Transverse colon (tissue), 4 donors: ENCODE data around the gene SLX4. TPM values are rescaled to one million over a fixed set of nuclear protein-coding genes. Genes with fewer than 3 reads are reported as not detected.
"Not testable (repeated sequence)": the region's sequence is repeated elsewhere in the genome, so short reads cannot be mapped to it uniquely, and the experiment has no call there.

Source experiments
- DNase-seq: peaks from one replicate; pipeline ENCODE4 v3.0.0-alpha.2; 2019
- H3K27ac ChIP-seq, 4 donors: fragments of 200-600 bp; sonication (generic); 2 replicates each; pipeline ENCODE4 v1.5.1; 2016 to 2018; ENCODE audit warnings: inconsistent platforms in 4 of 4
- H3K27me3 ChIP-seq: fragments of 200-600 bp; sonication (generic); 2 replicates; pipeline ENCODE4 v1.5.1; 2017; ENCODE audit warnings: inconsistent platforms
- H3K36me3 ChIP-seq, 4 donors: fragments of 200-600 bp; sonication (generic); 2 replicates each; pipeline ENCODE4 v1.5.1; 2017 to 2019; ENCODE audit warnings: inconsistent platforms in 4 of 4
- H3K4me1 ChIP-seq, 4 donors: fragments of 200-600 bp; sonication (generic); 2 replicates each; pipeline ENCODE4 v1.5.1; 2017 to 2020; ENCODE audit warnings: inconsistent platforms in 4 of 4
- H3K4me3 ChIP-seq, 4 donors: fragments of 200-600 bp; sonication (generic); 1 replicate in 1 of 4; 2 replicates in 3 of 4; pipeline versions ENCODE4 v1.5.1 to v1.6.1; 2017 to 2019; ENCODE audit warnings: inconsistent platforms in 4 of 4
- H3K9me3 ChIP-seq, 2 donors: fragments of 200-600 bp; sonication (generic); 2 replicates each; pipeline ENCODE4 v1.5.1; 2017 to 2019; ENCODE audit warnings: inconsistent platforms in 2 of 2
- CTCF ChIP-seq, 5 experiments: fragments of 200-600 bp in 3 of 5; fragments of 450-650 bp in 2 of 5; sonication (generic) in 3 of 5; IDR thresholded peaks; 1 replicate in 2 of 5; 2 replicates in 3 of 5; pipeline ENCODE4 v1.5.1; 2016 to 2017; ENCODE audit warnings: antibody characterized with exemption in 5 of 5, inconsistent platforms in 3 of 5, mild to moderate bottlenecking in 2 of 5, moderate library complexity in 1 of 5
- EP300 ChIP-seq: sonication (generic); formaldehyde crosslinking; IDR thresholded peaks from one replicate; pipeline ENCODE4 v1.6.1; 2017; ENCODE audit warnings: antibody characterized with exemption, low read depth
- POLR2A ChIP-seq: fragments of 450-650 bp; IDR thresholded peaks from one replicate; pipeline ENCODE4 v1.6.1; 2016; ENCODE audit warnings: antibody characterized with exemption, mild to moderate bottlenecking, moderate library complexity
- POLR2AphosphoS5 ChIP-seq, 3 donors: sonication (generic); formaldehyde crosslinking; IDR thresholded peaks; one replicate each; pipeline ENCODE4 v1.6.1; 2016; ENCODE audit warnings: antibody characterized with exemption in 3 of 3
- WGBS, 2 donors: methylation state at CpG; one replicate each; pipeline ENCODE4 v1.1.5; 2018; ENCODE audit warnings: low coverage in 1 of 2; 5-methylcytosine and 5-hydroxymethylcytosine counted together
- in situ Hi-C, 4 donors: fragments of 200-750 bp; cut with MboI; loops; one replicate each; pipeline versions ENCODE4 v1.15.0 to v1.15.1; 2017; ENCODE audit warnings: low sequenced_read_pairs in 3 of 4, low pct_ligation_motif_present in 1 of 4, low pct_unique_long_range_greater_than_20kb in 1 of 4
- intact Hi-C: fragments of 100-400 bp; cut with DNase I; formaldehyde crosslinking; loops from one replicate; pipeline ENCODE4 v1.15.1; 2023; ENCODE audit warnings: low total_unique reads
- total RNA-seq, 4 donors: library from RNA; depleted of rRNA; stranded (reverse); fragments of >200 nt; gene quantifications; one replicate each; pipeline ENCODE4 v1.1.0, GENCODE V29; 2016

SLX4 gene
- total RNA-seq, result 10 to 100 TPM in 1 of 4 donors, 1 to 10 TPM in 3; 3.0 to 11.5 (median 4.9) TPM

GRCh38 chr16:3611146-3611975, at the start of gene SLX4:
Gene SLX4 (minus strand): TSS chr16:3611606. CDS start chr16:3608964, 2,642 bp downstream.
- WGBS, 2 donors, result 1% methylated on average over 77 of the region's 86 CpGs; no CpG with 5 or more reads in 1 of the 2 donors
- TF ChIP-seq POLR2A, result peak; percentile 49
- no peak for TF ChIP-seq EP300
- TF ChIP-seq POLR2AphosphoS5 (IDR thresholded peaks at IDR 0.05), result peak; percentile 66 to 86 (median 68)
- in situ Hi-C loops, result no loop called here
- Histone ChIP-seq H3K4me1 (peaks cover 6 to 23% (median 18%) of the 10 kb centered on the region in 4 donors), H3K9me3 (no peaks in the 10 kb centered on the region), H3K36me3 (no peaks in the 10 kb centered on the region), H3K4me3 (peak within 1 kb of the TSS; percentile 86 to 99 (median 91)), H3K27ac (peak within 1 kb of the TSS; percentile 84 to 93 (median 88)), H3K27me3 (no peaks in the 10 kb centered on the region)
- peak; percentile 93 for DNase-seq
- intact Hi-C loops, result no loop called here

- 49 to 79% methylated on average over 3 of the region's 3 CpGs for WGBS, 2 donors
- TF ChIP-seq EP300 (no peak), POLR2A (no peak), CTCF (IDR thresholded peaks at IDR 0.05) (no peak), POLR2AphosphoS5 (IDR thresholded peaks at IDR 0.05) (no peak)
- intact Hi-C loops (no loop called here), in situ Hi-C loops (no loop called here)
- no peak overlapping the region for H3K27ac ChIP-seq
- peaks cover 0 to 34% (median 3%) of the 10 kb centered on the region in 4 donors for H3K36me3 ChIP-seq
- H3K27me3 ChIP-seq, result no peaks in the 10 kb centered on the region
- peaks cover 0 to 9% (median 4%) of the 10 kb centered on the region in 4 donors for H3K4me1 ChIP-seq
- DNase-seq, result no peak
- H3K4me3 ChIP-seq, result no peak overlapping the region
- H3K9me3 ChIP-seq, result no peaks in the 10 kb centered on the region
These were observed 47.8 kb upstream of the SLX4 start for GRCh38 chr16:3659251-3659650.

- Histone ChIP-seq H3K36me3 (peaks cover 0 to 22% (median 3%) of the 10 kb centered on the region in 4 donors), H3K27ac (no peak overlapping the region), H3K9me3 (no peaks in the 10 kb centered on the region), H3K4me1 (peaks cover 0 to 13% (median 6%) of the 10 kb centered on the region in 4 donors), H3K4me3 (no peak overlapping the region), H3K27me3 (no peaks in the 10 kb centered on the region)
- in situ Hi-C loops (no loop called here), intact Hi-C loops (no loop called here)
- TF ChIP-seq POLR2A (no peak), CTCF (IDR thresholded peaks at IDR 0.05) (no peak), EP300 (no peak), POLR2AphosphoS5 (IDR thresholded peaks at IDR 0.05) (no peak)
- 93% methylated on average over 39 of the region's 42 CpGs; no CpG with 5 or more reads in 1 of the 2 donors for WGBS, 2 donors
- DNase-seq, result no peak
These were observed 45.4 kb upstream of the SLX4 start for GRCh38 chr16:3656491-3657468.

GRCh38 chr16:3656160-3656490, 44.7 kb upstream of the SLX4 start:
- Histone ChIP-seq H3K4me1 (peaks cover 0 to 13% (median 6%) of the 10 kb centered on the region in 4 donors), H3K36me3 (peaks cover 0 to 22% (median 3%) of the 10 kb centered on the region in 4 donors)
- 91% methylated on average over 3 of the region's 10 CpGs; no CpG with 5 or more reads in 1 of the 2 donors for WGBS, 2 donors
- in situ Hi-C loops, H3K4me3 ChIP-seq, DNase-seq, intact Hi-C loops, H3K27ac ChIP-seq, H3K9me3 ChIP-seq, H3K27me3 ChIP-seq: not testable (repeated sequence)
